Measurements from ENCODE around the gene IMMP2L. TPM values are rescaled to one million over a fixed set of nuclear protein-coding genes. Genes with fewer than 3 reads are reported as not detected.

The IMMP2L gene
- total and polyA plus RNA-seq, 2 donors (not counting 3 experiments of a cell fraction or from before 2014, with no cell fraction given) = 9.9 to 11.8 TPM

GRCh38 chr7:111357691-111358090, 204.6 kb downstream of the IMMP2L start:
- no peak overlapping the region for H3K4me2 ChIP-seq (ENCODE audit: insufficient read depth, low read length)
- dilution Hi-C loops (cut with MboI; ENCODE audit: extremely low pct_ligation_motif_present, low sequenced_read_pairs) (no loop called here), intact Hi-C loops (cut with micrococcal nuclease) (no loop called here)
- no peak overlapping the region for H3K9ac ChIP-seq (replicated peaks; ENCODE audit: extremely low read depth, insufficient read depth, low read length)
- POLR2A ChIA-PET = no interaction called here
- BruUV-seq (replicated peaks) = no TSS peak
- TF ChIP-seq GATA2 (IDR thresholded peaks at IDR 0.05; ENCODE audit: insufficient read depth, insufficient read length, low read depth, low read length) (no peak), POLR2A (IDR thresholded peaks at IDR 0.05; ENCODE audit: low read depth, low read length) (no peak), JUN (IDR thresholded peaks at IDR 0.05; ENCODE audit: borderline replicate concordance, insufficient read depth, insufficient read length, low read depth) (no peak), FOS (IDR thresholded peaks at IDR 0.05; ENCODE audit: borderline replicate concordance, insufficient read depth, low read length) (peak; percentile 47), EZH2 (IDR thresholded peaks at IDR 0.05; ENCODE audit: borderline replicate concordance, low read depth, low read length, severe bottlenecking) (no peak), MAX (IDR thresholded peaks at IDR 0.05; ENCODE audit: insufficient read depth, insufficient read length) (no peak)
- CTCF ChIA-PET = no interaction called here
- H3K79me2 ChIP-seq (ENCODE audit: control insufficient read depth, insufficient read depth, low read length) = no peaks in the 10 kb centered on the region
- H3K27me3 ChIP-seq (ENCODE audit: control insufficient read depth in 2 of 2, insufficient read depth in 2 of 2, low read length in 2 of 2) = no peaks in the 10 kb centered on the region
- H3K9me1 ChIP-seq (replicated peaks; ENCODE audit: control insufficient read depth, extremely low read depth, insufficient read depth, low read length) = no peaks in the 10 kb centered on the region
- no peak overlapping the region for H2AFZ ChIP-seq (ENCODE audit: low read depth, low read length)
- peak; percentile 6 for DNase-seq (ENCODE audit: low read depth, low spot score)
- H3K27ac ChIP-seq (ENCODE audit: insufficient read depth, low read depth, low read length) = no peak overlapping the region
- no peaks in the 10 kb centered on the region for H3K9me3 ChIP-seq (replicated peaks; ENCODE audit: control insufficient read depth, insufficient read depth, low read length)
- H4K20me1 ChIP-seq (replicated peaks; ENCODE audit: control insufficient read depth, extremely low read depth, insufficient read depth, low read length) = no peaks in the 10 kb centered on the region
- H3K4me3 ChIP-seq (replicated peaks in 1 of 3; ENCODE audit: insufficient read depth in 1 of 3, low read depth in 1 of 3, low read length in 3 of 3) = no peak overlapping the region
- H3K4me1 ChIP-seq (ENCODE audit: control insufficient read depth, extremely low read depth, insufficient read depth, low read length) = no peaks in the 10 kb centered on the region
- FAIRE-seq = no peak
- H3K36me3 ChIP-seq (ENCODE audit: control insufficient read depth in 2 of 2, extremely low read depth in 1 of 2, insufficient read depth in 2 of 2, low read length in 2 of 2) = no peaks in the 10 kb centered on the region

- Histone ChIP-seq H2AFZ (ENCODE audit: low read depth, low read length) (no peak overlapping the region), H3K36me3 (ENCODE audit: control insufficient read depth in 2 of 2, extremely low read depth in 1 of 2, insufficient read depth in 2 of 2, low read length in 2 of 2) (no peaks in the 10 kb centered on the region), H3K27me3 (ENCODE audit: control insufficient read depth in 2 of 2, insufficient read depth in 2 of 2, low read length in 2 of 2) (no peaks in the 10 kb centered on the region), H3K4me2 (ENCODE audit: insufficient read depth, low read length) (no peak overlapping the region), H3K79me2 (ENCODE audit: control insufficient read depth, insufficient read depth, low read length) (no peaks in the 10 kb centered on the region), H3K4me1 (ENCODE audit: control insufficient read depth, extremely low read depth, insufficient read depth, low read length) (no peaks in the 10 kb centered on the region), H3K9me3 (replicated peaks; ENCODE audit: control insufficient read depth, insufficient read depth, low read length) (no peaks in the 10 kb centered on the region), H3K27ac (ENCODE audit: insufficient read depth, low read depth, low read length) (no peak overlapping the region), H3K4me3 (replicated peaks in 1 of 3; ENCODE audit: insufficient read depth in 1 of 3, low read depth in 1 of 3, low read length in 3 of 3) (no peak overlapping the region), H4K20me1 (replicated peaks; ENCODE audit: control insufficient read depth, extremely low read depth, insufficient read depth, low read length) (no peaks in the 10 kb centered on the region), H3K9me1 (replicated peaks; ENCODE audit: control insufficient read depth, extremely low read depth, insufficient read depth, low read length) (no peaks in the 10 kb centered on the region), H3K9ac (replicated peaks; ENCODE audit: extremely low read depth, insufficient read depth, low read length) (no peak overlapping the region)
- FAIRE-seq = no peak
- no peak for DNase-seq (ENCODE audit: low read depth, low spot score)
- intact Hi-C loops (cut with micrococcal nuclease) (no loop called here), dilution Hi-C loops (cut with MboI; ENCODE audit: extremely low pct_ligation_motif_present, low sequenced_read_pairs) (no loop called here)
- ChIA-PET POLR2A (no interaction called here), CTCF (no interaction called here)
- no TSS peak for BruUV-seq (replicated peaks)
- TF ChIP-seq JUN (IDR thresholded peaks at IDR 0.05; ENCODE audit: borderline replicate concordance, insufficient read depth, insufficient read length, low read depth) (no peak), POLR2A (IDR thresholded peaks at IDR 0.05; ENCODE audit: low read depth, low read length) (no peak), MAX (IDR thresholded peaks at IDR 0.05; ENCODE audit: insufficient read depth, insufficient read length) (no peak), CTCF (IDR thresholded peaks at IDR 0.05; ENCODE audit: extremely low read depth in 1 of 2, insufficient read depth in 1 of 2, low read depth in 1 of 2, low read length in 2 of 2) (no peak), EZH2 (IDR thresholded peaks at IDR 0.05; ENCODE audit: borderline replicate concordance, low read depth, low read length, severe bottlenecking) (no peak), POLR2AphosphoS5 (IDR thresholded peaks at IDR 0.05; ENCODE audit: insufficient read depth, low read depth, low read length) (no peak), MYC (IDR thresholded peaks at IDR 0.05; ENCODE audit: low read depth, low read length) (no peak), GATA2 (IDR thresholded peaks at IDR 0.05; ENCODE audit: insufficient read depth, insufficient read length, low read depth, low read length) (no peak), FOS (IDR thresholded peaks at IDR 0.05; ENCODE audit: borderline replicate concordance, insufficient read depth, low read length) (no peak)
These were observed 205.4 kb downstream of the IMMP2L start for GRCh38 chr7:111356941-111357340.
